C4-2B (cell line): ENCODE data around the gene DSCAML1.
A peak's percentile ranks its signal among the peaks of the same experiment; 100 is the strongest.

ENCODE experiments used
- H3K27ac ChIP-seq: fragments of 450-650 bp; 2 replicates; pipeline ENCODE4 v1.5.1; 2017
- CTCF ChIP-seq: fragments of 450-650 bp; conservative IDR thresholded peaks from 2 replicates; pipeline ENCODE4 v1.5.1; 2017; ENCODE audit warnings: mild to moderate bottlenecking
- ZFX ChIP-seq: fragments of 450-650 bp; IDR thresholded peaks from 2 replicates; pipeline ENCODE4 v1.6.1; 2017

The DSCAML1 gene

GRCh38 chr11:117796872-117797529 lies at the start of gene DSCAML1:
Gene DSCAML1, minus strand, starts transcription at chr11:117797216. Its CDS starts 137 bp downstream, at chr11:117797079.
- TF ChIP-seq ZFX (no peak), CTCF (no peak)
- no peak within 1 kb of the TSS for H3K27ac ChIP-seq

DNA sequence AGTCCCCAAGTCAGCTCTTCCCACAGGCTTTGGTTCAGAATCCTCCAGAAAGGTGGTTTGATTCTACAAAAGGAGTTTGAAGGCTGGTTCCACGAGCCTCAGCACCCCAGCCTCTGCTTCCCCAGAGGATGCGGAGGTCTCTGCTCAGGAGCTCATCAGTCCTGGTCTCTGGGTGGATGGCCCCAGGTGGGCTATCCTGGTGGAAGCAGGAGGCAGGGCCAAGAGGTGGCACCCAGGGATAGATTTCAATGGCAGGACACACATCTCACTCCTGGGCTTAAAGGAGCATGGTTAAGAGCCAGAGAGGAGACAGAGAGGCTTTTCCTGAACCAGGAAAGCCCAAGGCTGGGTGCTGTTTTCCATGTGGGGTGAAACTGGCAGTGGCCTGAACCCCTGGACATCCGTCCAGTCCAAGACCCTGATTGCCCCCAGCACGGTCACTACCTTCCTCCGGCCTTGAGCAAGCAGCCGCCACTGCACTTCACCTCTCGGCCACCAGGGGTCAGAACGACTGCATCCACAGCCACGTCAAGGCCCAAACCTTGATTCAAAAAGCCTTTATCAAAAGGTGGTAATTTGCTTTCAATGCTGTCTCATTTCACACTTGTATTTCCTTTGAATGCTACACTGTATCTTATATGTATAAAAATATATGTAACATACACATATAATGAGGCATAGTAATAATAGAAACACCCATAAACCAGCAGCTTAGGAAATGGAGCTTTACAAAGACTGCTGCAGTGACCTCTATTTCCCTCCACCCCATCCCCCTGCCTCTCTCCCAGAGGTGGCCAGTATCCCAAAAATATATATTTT lies 46.9 kb upstream of the DSCAML1 start:
- no peak for TF ChIP-seq ZFX
- peak; percentile 95 for TF ChIP-seq CTCF
- no peak overlapping the region for H3K27ac ChIP-seq

GRCh38 chr11:117842131-117842941 lies 45.3 kb upstream of the DSCAML1 start:
- no peak overlapping the region for H3K27ac ChIP-seq
- TF ChIP-seq ZFX (no peak), CTCF (no peak)

GRCh38 chr11:117841551-117842031 lies 44.6 kb upstream of the DSCAML1 start:
- H3K27ac ChIP-seq: no peak overlapping the region
- TF ChIP-seq CTCF (no peak), ZFX (no peak)

DNA sequence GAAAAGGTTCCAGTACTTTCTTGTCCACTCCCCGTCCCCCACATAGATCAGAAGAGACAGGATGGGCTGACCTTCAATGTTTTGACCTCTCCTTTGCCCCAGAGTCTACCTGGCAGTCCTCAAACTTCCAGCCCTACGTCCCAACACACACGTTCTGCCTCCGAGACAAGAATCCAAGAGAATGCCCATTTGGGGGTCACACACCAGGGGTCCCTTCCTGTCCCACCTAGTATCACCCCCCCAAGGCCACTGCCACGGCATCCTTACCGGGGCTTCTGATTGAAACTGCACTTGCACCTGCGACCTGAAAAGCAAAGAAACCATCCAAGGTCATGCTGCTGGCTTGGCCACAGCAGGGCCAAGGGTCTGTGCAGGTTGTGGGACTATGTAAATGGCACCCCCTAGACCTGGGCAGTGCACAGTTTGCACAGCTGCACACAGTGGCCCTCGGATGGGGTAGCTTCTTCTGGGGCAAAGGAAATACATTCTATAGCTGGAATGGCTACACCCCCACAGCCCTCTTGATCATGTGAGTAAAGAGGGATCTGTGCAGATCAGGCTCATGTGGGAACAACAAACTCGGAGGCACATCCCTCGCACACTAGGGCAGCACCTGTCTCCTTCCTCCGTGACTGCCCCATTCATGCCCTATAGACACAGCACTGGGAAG lies 44.0 kb upstream of the DSCAML1 start:
- no peak overlapping the region for H3K27ac ChIP-seq
- no peak for TF ChIP-seq ZFX
- TF ChIP-seq CTCF: no peak

DNA sequence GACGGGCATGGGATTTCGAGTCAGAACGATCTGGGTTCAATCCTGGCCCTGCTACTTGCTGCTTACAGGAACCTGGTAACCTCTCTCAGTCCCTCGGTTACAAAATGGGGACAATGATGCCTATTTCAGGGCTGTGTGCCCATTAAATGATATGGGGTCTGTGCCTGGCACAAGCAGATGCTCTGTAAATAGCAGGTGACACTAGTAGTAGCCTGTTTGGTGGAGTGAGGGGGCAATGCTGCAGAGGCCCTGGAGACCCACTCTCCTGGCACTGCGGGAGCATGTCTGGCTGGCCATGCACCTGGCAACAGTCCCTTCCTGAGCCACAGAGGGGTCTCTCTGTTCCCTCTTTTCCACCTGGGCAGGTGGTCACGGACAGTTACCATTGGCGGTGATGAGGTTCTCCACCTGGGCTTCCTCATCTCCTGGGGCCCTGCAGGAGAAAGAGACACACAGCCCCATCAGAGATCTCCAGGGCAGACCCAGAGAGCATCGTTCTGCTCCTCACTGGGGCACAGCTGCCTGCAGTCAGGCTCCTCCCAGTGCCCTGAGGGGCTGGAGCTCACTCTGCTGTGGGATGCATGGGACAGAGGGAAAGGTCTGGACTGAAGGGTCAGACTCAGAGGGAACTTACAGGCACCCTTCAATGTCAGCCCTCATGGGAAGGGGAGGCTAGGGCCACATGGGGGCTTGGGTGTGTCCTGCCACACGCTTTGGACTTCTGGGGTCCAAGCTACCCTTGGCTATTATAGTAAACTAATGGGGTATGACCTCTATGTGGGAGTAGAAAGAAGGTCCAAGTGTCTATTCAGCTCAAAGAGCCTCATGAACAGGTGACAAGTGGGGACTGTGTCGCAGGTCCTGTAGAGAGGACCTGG lies 43.2 kb upstream of the DSCAML1 start:
- TF ChIP-seq CTCF: no peak
- TF ChIP-seq ZFX: no peak
- no peak overlapping the region for H3K27ac ChIP-seq
